ENCODE measurements around the gene SLC2A5.
"Not testable (repeated sequence)": the region's sequence is repeated elsewhere in the genome, so short reads cannot be mapped to it uniquely, and the experiment has no call there.

SLC2A5 gene

GRCh38 chr1:9027307-9027706, 42.1 kb downstream of the SLC2A5 start:
- Histone ChIP-seq H3K4me3 (ENCODE audit: low read depth, low read length) (no peak overlapping the region), H3K27ac (no peak overlapping the region), H3K36me3 (no peaks in the 10 kb centered on the region), H3K9me3 (ENCODE audit: severe bottlenecking) (peaks cover 13% of the 10 kb centered on the region), H3K27me3 (ENCODE audit: insufficient read depth, low read depth, severe bottlenecking) (no peaks in the 10 kb centered on the region)
- no peak for DNase-seq
- no peak for TF ChIP-seq CTCF (IDR thresholded peaks at IDR 0.05; ENCODE audit: low read depth, low read length)

GRCh38 chr1:9025449-9025848, 44.0 kb downstream of the SLC2A5 start:
- H3K36me3 ChIP-seq, result no peaks in the 10 kb centered on the region
- TF ChIP-seq CTCF (IDR thresholded peaks at IDR 0.05; ENCODE audit: low read depth, low read length), result no peak
- no peak for DNase-seq

GRCh38 chr1:9024837-9025236, 44.6 kb downstream of the SLC2A5 start:
- no peak for DNase-seq
- no peaks in the 10 kb centered on the region for H3K27me3 ChIP-seq (ENCODE audit: insufficient read depth, low read depth, severe bottlenecking)
- TF ChIP-seq CTCF (IDR thresholded peaks at IDR 0.05; ENCODE audit: low read depth, low read length), result no peak
- no peak overlapping the region for H3K4me3 ChIP-seq (ENCODE audit: low read depth, low read length)
- H3K36me3 ChIP-seq, result no peaks in the 10 kb centered on the region
- H3K27ac ChIP-seq, result no peak overlapping the region
- H3K9me3 ChIP-seq (ENCODE audit: severe bottlenecking), result no peaks in the 10 kb centered on the region

More at GRCh38 chr1:9025449-9025848, 44.0 kb downstream of the SLC2A5 start:
- Histone ChIP-seq H3K4me3 (ENCODE audit: low read depth, low read length) (no peak overlapping the region), H3K9me3 (ENCODE audit: severe bottlenecking) (no peaks in the 10 kb centered on the region), H3K27ac (no peak overlapping the region), H3K27me3 (ENCODE audit: insufficient read depth, low read depth, severe bottlenecking) (no peaks in the 10 kb centered on the region)

- TF ChIP-seq CTCF (IDR thresholded peaks at IDR 0.05; ENCODE audit: low read depth, low read length), result no peak
- DNase-seq, result no peak
- Histone ChIP-seq H3K9me3 (ENCODE audit: severe bottlenecking) (no peaks in the 10 kb centered on the region), H3K27ac (no peak overlapping the region), H3K27me3 (ENCODE audit: insufficient read depth, low read depth, severe bottlenecking) (no peaks in the 10 kb centered on the region), H3K4me3 (ENCODE audit: low read depth, low read length) (no peak overlapping the region), H3K36me3 (no peaks in the 10 kb centered on the region)
Observed at GRCh38 chr1:9022773-9023172, 46.7 kb downstream of the SLC2A5 start.

- not testable (repeated sequence) for DNase-seq; H3K9me3 ChIP-seq (ENCODE audit: severe bottlenecking); H3K36me3 ChIP-seq; H3K27me3 ChIP-seq (ENCODE audit: insufficient read depth, low read depth, severe bottlenecking); H3K4me3 ChIP-seq (ENCODE audit: low read depth, low read length); H3K27ac ChIP-seq
Observed at GRCh38 chr1:9022026-9022738, 47.3 kb downstream of the SLC2A5 start.

- Histone ChIP-seq H3K4me3 (ENCODE audit: low read depth, low read length) (no peak overlapping the region), H3K27ac (no peak overlapping the region), H3K9me3 (ENCODE audit: severe bottlenecking) (no peaks in the 10 kb centered on the region), H3K27me3 (ENCODE audit: insufficient read depth, low read depth, severe bottlenecking) (no peaks in the 10 kb centered on the region), H3K36me3 (no peaks in the 10 kb centered on the region)
- TF ChIP-seq CTCF (IDR thresholded peaks at IDR 0.05; ENCODE audit: low read depth, low read length), result no peak
- no peak for DNase-seq
Observed at GRCh38 chr1:9020305-9020704, 49.1 kb downstream of the SLC2A5 start.
